HG03139 (cell line): ENCODE measurements around the gene TNS3.
A peak's percentile ranks its signal among the peaks of the same experiment; 100 is the strongest.
"Not testable (repeated sequence)": the region's sequence is repeated elsewhere in the genome, so short reads cannot be mapped to it uniquely, and the experiment has no call there.

Experiments used
- ATAC-seq: cut with Tn5 transposase; IDR thresholded peaks from one replicate; pipeline ENCODE4 v1.9.1; 2021; ENCODE audit not compliant: unreplicated experiment

Gene TNS3

GRCh38 chr7:47581804-47582763 lies at the start of gene TNS3:
Gene TNS3 (minus strand): TSS chr7:47582111. CDS start chr7:47439636, 142,475 bp downstream.
- no peak for ATAC-seq

- ATAC-seq, result no peak
These were observed 49.8 kb upstream of the TNS3 start for GRCh38 chr7:47631711-47632110.

GRCh38 chr7:47627580-47628283 lies 45.8 kb upstream of the TNS3 start:
- peak; percentile 69 for ATAC-seq

GRCh38 chr7:47625861-47626715 lies 44.2 kb upstream of the TNS3 start:
- no peak for ATAC-seq

- ATAC-seq, result no peak
These were observed 42.8 kb upstream of the TNS3 start for GRCh38 chr7:47624689-47625088.

GRCh38 chr7:47622946-47623640 lies 41.2 kb upstream of the TNS3 start:
- ATAC-seq, result no peak

GRCh38 chr7:47622586-47622945 lies 40.7 kb upstream of the TNS3 start:
- no peak for ATAC-seq

GRCh38 chr7:47621979-47622561 lies 40.2 kb upstream of the TNS3 start:
- ATAC-seq, result no peak

GRCh38 chr7:47621347-47621746 lies 39.4 kb upstream of the TNS3 start:
- no peak for ATAC-seq

- ATAC-seq, result no peak
These were observed 37.9 kb upstream of the TNS3 start for GRCh38 chr7:47619806-47620205.

GRCh38 chr7:47617131-47617530 lies 35.2 kb upstream of the TNS3 start:
- no peak for ATAC-seq

GRCh38 chr7:47614450-47614849 lies 32.5 kb upstream of the TNS3 start:
- no peak for ATAC-seq

GRCh38 chr7:47611045-47611511 lies 29.2 kb upstream of the TNS3 start:
- ATAC-seq, result no peak

- no peak for ATAC-seq
These were observed 28.7 kb upstream of the TNS3 start for GRCh38 chr7:47610506-47611044.

- ATAC-seq, result no peak
These were observed 28.0 kb upstream of the TNS3 start for GRCh38 chr7:47609803-47610452.

- not testable (repeated sequence) for ATAC-seq
These were observed 24.7 kb upstream of the TNS3 start for GRCh38 chr7:47606593-47607046.

- no peak for ATAC-seq
These were observed 24.1 kb upstream of the TNS3 start for GRCh38 chr7:47605816-47606575.

- ATAC-seq, result no peak
These were observed 22.6 kb upstream of the TNS3 start for GRCh38 chr7:47604496-47604890.
